DMS79 (cell line): ENCODE data around the gene TEKT2.

Source experiments
- DNase-seq: peaks from one replicate; lab custom pipeline; 2025; lab: John Stamatoyannopoulos, UW

Gene TEKT2

DNA sequence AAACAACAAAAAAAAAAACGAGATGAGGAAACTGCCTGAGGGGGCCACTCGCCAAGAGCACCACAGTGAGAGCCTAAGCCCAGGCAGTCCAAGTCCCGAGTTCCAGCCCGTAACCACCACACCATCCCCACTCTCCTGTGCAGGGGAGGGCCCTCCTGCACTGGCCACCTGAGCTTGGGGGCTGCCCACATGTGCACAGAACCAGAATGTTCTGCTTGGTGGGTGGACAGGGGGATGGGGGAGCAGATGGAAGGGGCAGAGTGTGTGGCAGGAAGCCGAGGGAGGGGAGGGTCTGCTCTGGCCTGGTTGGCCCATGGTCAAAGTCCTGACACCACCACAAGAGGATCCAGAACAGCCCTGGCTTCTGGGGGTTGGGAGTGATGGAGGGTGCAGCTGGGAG is 22.4 kb downstream of the TEKT2 start:
- no peak for DNase-seq

- DNase-seq, result no peak
Measured at GRCh38 chr1:36107394-36107793, 23.5 kb downstream of the TEKT2 start.

DNA sequence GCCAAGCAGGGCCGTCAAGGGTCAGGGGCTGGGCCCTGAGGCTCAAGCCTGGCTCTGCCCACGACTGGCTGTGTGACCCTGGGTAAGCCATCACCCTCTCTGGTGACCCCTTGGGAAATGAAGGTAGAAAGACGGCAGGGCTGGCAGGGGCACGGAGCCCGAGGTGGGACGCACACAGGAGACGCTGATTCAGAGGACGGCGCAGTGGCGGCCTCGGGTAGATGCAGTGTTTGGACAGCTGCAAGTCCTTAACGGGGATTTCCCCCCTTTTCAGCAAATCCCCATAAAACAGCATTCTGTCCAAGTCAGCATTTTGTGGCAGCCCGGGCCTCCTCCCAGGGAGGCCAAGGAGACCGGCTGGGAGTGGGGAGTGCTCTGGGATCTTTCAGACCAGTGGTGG is 24.4 kb downstream of the TEKT2 start:
- DNase-seq, result no peak

DNA sequence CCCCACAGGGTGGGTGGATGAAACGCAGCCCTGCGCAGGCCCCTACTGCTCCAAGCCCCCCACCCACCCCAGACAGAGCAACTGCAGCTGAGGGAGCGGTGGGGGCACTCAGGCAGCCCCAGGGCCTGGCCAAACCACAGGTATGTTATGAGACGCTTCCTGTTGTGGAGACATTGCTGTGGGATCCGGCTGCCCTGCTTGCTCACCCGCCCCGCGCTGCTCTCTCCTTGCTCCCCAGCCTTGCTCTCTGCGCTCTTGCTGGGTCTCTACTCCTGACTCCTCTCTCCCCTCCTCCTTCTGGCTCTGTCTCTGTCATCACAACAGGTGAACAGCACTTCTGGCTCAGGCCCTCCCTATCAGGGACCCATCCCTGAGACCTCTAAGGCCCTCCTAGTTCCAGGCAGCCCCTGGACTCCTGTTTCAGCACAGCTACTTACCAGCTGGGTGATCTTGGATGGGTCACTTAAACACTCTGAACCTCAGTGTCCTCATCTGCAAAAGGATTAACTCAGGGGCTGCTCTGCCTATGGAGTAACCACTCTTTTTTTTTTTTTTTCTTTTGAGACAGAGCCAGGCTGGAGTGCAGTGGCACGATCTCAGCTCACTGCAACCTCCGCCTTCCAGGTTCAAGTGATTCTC is 25.3 kb downstream of the TEKT2 start:
- DNase-seq, result no peak

DNA sequence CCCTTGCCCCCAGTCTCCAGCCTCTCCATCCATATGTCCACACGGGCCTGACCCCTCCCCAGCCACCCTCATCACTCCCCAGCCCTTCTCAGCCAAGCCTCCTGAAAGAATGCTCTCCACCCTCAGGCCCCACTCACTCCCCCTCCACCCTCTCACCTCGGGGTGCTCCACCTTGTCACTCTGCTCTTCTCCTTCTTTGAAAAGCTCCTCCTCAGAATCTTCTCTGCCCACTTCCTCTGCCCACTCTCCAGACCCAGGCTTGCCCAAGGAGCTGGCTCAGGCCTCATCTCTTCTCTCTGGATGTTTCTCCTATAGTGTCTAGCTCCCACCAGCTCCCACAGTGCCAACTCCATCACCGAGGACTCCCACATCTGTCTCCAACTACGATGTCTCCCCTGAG is 27.3 kb downstream of the TEKT2 start:
- no peak for DNase-seq

GRCh38 chr1:36112823-36113222 is 28.9 kb downstream of the TEKT2 start:
- no peak for DNase-seq

GRCh38 chr1:36114371-36114770 is 30.5 kb downstream of the TEKT2 start:
- no peak for DNase-seq

GRCh38 chr1:36115200-36115669 is 31.3 kb downstream of the TEKT2 start:
- no peak for DNase-seq

GRCh38 chr1:36115931-36116330 is 32.0 kb downstream of the TEKT2 start:
- no peak for DNase-seq

DNA sequence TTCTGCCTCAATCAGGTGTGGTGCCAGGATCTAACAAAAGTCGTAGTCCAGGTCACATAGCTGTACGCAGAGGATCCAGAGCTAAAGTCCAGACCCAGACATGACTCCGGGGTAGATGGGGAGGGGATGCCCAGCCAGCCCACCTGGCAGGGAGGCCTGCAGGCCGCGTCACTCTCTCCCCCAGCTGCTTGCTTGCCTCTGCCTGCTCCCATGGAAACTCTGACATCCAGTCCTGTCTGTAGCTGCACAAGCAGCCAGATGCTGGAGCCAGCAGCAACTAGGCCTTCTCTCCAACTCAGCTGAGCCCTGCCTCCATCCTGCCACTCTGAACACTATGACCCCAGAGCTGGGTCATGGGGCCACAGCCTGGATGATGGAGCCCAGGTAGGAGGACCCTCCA is 33.0 kb downstream of the TEKT2 start:
- no peak for DNase-seq

- no peak for DNase-seq
Measured at GRCh38 chr1:36118447-36119204, 34.7 kb downstream of the TEKT2 start.

- DNase-seq, result no peak
Measured at GRCh38 chr1:36119456-36119855, 35.6 kb downstream of the TEKT2 start.

GRCh38 chr1:36122062-36123030 is 38.5 kb downstream of the TEKT2 start:
- no peak for DNase-seq

- no peak for DNase-seq
Measured at GRCh38 chr1:36123356-36123755, 39.5 kb downstream of the TEKT2 start.

GRCh38 chr1:36124404-36125128 is 40.7 kb downstream of the TEKT2 start:
- no peak for DNase-seq

- no peak for DNase-seq
Measured at GRCh38 chr1:36125129-36125991, 41.5 kb downstream of the TEKT2 start, which contains the start of gene COL8A2. Gene COL8A2, minus strand, starts transcription at chr1:36125222. Its CDS starts 24,980 bp downstream, at chr1:36100242.

GRCh38 chr1:36126005-36126716 is 42.3 kb downstream of the TEKT2 start:
- no peak for DNase-seq

DNA sequence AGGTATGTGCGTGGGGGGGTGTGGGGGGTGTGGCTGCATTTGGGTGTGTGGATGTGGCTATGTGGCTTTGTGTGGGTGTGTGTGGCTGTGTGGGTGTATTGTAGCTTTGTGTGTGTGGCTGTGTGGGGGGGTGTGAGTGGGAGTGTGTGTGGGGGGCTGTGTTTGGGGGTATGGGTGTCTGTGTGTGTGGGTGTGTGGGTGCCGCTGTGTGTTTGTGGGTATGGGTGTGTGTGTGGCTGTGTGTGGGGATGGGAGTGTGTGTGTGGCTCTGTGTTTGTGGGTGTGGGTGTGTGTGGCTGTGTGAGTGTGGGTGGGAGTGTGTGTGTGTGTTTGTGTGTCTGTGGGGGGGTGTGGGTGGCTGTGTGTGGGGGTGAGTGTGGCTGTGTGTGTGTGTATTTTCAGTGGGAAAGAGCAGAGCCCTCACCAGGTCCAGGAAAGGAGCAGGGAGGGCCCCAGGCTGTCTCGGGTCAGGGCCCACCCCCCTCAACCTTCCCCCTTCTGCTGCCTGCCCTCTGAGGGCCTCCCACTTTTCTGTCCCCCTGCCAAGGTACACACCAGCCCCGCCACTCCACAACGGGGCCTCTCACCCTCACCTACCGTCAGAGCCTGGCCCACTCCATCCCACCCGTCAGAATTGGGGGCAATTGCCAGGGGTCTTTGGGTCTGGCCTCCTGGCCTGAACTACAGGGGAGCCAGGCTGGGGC is 43.1 kb downstream of the TEKT2 start:
- DNase-seq, result no peak

DNA sequence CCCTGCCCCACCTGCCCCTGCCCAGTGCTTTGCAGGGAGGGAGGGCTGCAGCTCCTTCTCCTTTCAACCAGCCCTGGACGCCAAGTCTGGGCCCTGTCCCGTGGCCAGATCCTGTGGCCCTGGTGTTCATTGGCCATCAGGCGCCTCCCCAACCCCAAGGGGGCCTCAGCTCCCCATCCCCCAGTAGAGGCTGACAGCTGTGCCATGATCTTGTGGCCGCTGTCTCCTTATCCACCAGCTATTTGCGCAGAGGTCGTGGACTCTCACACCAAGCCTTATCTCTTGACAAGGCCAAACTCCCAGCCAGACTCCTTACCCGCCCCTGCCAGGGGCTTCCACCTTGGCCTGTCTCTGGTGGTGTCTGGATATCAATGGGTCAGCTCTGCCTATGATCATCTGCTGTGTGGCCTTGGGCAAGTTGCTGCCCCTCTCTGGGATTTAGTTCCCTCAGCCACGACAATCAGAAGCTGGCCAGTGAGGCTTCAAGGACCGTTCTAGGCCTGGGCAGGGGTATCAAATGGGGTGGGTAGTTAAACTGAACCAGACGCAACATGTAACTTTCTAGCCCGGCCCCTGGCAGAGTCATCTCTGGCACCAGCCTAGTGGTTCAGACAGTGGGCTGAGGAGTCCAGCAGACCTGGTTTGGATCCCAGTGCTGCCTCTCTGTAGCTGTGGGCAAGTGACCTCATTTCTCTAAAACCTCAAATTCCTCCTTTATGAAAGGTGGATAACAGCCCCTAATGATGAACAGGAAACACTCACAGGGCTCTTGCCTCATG is 44.4 kb downstream of the TEKT2 start:
- no peak for DNase-seq
